T-helper 2 cell treated with Interferon-gamma antibody and Interleukin-4, amounts not matched to agents 100 ng/mL and 5 ng/mL, for 36 hours (primary cell): ENCODE results near the gene ARFGEF3. TPM values are rescaled to one million over a fixed set of nuclear protein-coding genes. Genes with fewer than 3 reads are reported as not detected.

Experiments
- intact Hi-C: fragments of 100-400 bp; cut with micrococcal nuclease; formaldehyde crosslinking; loops from one replicate; pipeline ENCODE4 v1.15.1; 2023
- total RNA-seq: library from RNA; stranded (reverse); gene quantifications from 2 replicates; pipeline ENCODE4 v1.2.3, GENCODE V29; 2022

The ARFGEF3 gene
- total RNA-seq, 1 donor from 2014 or later = 0.09 TPM

DNA sequence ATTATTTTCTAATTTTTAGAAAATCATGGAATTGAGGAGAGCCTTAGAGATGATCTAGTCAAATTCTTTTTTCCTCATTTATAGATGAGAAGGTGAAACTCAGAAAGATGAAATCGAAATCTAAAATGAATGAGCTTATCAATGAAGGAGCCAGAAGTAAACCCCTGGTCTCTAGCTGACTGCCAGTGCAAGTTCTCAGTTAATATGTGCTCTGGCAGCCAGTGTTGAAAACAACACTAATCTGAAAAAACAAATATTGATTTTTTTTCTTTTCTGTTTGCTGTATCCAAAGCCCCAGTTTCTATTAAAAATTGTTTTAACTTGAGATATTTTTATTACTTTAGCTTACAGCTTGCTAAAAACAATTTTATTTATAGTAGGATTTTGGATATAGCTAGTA, 78.0 kb downstream of the ARFGEF3 start:
- intact Hi-C loops = no loop called here

DNA sequence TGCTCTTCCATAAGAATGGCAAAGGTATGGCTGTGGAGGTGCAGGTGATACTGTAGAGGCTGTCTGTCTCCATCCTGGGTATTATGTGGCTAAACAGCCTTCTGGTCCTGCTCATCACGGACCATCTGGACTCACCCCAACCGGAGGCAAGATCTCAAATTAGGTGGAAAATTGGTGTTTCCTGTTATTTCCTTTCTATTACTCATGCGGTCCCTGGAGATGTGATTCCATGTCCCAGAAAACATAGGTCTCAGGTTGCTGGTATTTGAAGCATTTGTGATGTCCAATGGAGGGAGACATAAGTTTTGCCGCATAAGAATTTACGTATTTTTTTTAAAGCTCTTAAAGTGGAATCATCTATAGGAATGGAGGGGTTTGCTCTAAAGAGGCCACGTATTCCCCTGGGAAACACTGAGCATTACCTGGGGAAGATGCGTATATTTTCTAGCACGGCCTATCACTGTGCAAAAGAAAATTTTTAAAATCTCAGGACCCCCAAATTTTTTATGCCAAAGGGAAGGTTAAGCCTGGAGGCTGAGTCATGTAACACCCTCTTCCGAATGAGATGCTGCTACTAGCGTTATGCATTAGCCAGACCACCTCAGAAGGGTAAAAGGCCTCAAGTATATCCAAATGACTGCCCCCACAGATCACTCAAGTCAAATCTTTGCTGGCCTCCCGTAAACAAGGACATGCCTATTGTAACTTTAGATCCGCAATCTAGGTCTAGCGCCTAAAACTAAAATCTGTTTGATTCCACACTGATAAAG, 78.9 kb downstream of the ARFGEF3 start:
- intact Hi-C loops = no loop called here

DNA sequence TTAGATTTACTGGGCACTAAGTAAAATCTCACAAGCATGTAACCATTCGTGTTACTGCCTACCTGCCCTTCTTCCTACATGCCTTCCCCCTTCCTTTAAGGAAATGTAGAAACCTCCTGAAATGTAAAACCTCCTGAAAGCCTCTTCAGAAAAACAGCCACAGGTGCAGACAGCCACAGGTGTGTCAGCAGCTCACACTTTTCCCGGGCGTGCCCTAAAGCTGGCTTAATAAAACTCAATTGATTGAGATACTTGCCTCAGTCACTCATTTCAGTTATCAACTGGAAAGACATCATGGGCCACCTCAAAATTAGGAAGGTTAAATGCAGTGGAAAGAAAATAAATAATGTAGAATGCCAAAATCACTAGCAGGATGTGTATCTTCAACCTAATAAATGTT, 79.6 kb downstream of the ARFGEF3 start:
- intact Hi-C loops = no loop called here

DNA sequence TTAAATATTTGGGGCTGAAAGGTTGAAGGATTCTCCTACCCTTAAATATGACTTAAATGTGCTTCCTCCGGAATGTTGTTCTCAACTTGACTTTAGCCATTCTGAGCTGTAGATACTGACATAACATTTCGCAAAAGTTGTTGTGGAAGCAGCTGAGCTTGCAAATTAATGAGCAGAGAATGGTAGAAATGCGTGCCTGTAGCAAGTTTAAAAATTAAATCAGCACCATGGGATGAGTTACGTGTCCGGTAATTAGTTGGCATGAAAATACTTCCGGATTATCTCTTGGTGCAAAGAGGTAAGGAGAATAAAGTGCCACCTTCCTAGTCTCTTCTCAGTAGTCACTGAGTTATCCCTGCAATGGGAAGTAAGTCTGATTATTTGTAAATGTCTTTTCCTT, 80.2 kb downstream of the ARFGEF3 start:
- intact Hi-C loops = no loop called here

DNA sequence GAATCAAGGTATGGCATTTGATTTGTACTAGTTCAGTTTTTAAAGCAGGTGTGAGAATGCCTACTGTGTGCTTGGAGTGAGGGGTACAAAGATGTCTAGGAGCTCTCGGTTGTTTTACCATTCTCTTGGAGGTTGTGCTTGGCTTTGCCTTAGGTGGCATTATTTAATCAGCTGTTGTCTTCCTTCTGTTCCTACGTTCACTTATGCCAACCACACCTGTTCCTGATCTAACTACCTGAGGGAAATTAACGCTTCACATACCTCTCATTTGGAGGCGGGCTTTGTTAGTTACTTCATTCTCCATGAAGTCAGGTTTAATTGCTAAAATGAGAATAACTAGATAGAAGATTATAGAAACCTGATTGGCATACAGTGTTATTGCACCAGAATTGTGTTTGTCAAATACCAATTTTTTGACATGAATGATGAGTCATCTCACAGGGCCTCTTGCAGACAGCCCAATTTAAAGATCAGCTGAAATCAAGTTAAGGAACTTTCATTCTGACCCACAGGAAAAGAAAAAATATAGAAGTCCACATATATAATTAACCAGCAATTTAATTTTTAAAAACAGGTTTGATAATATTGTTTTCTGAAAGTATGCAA, 81.4 kb downstream of the ARFGEF3 start:
- intact Hi-C loops = no loop called here

DNA sequence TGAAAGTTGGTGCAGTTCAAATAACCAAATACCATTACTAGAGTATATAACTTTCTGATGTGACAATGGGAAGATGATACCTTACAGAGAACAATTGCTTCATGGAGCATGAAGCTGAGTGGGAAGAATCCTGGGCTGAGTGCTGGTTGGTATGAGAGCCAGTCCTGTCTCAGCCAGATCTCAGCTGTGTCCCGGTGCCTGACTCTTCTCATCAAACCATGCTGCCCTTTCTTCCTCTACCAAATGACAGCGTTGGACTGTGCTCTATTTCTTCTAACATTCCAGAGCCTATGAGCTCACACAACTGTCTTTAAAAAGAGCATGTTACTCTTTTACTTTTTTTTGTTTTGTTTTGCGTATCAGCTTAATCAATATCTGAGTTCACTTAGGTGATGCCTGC, 84.0 kb downstream of the ARFGEF3 start:
- intact Hi-C loops = no loop called here

DNA sequence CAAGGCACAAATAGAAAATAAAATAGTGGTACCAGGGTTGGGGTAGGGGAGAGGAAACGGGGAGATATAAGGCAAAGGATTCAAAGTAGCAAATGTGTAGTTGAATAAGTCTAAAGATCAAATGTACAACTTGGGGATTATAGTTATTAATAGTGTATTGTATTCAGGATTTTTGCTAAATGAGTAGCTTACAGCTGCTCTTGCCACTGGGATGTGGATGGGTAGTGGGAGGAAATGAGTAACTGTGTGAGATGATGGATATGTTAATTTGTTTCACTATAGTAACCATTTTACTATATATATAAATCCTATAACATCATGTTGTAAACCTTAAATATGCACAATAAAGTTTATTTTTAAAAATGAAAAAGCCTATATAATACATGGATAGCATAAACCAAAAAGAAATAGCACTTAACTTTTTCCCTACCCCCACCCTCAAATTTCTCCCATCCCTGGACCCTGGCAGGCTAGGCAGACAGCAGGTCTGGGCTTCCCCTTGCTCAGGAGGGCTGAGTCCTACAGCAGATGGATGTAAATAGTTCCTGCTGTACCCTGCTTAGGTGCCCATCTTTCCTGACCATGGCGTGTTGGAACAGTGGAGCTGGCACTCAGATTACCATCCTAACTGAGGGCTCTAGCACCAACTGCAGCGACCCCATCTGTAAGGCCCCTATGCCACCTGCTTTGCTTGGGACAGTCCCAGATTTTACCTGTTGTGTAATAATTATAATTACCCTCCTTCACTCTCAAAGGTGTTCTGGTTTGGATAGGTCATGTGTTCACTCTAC, 85.1 kb downstream of the ARFGEF3 start:
- intact Hi-C loops = no loop called here

DNA sequence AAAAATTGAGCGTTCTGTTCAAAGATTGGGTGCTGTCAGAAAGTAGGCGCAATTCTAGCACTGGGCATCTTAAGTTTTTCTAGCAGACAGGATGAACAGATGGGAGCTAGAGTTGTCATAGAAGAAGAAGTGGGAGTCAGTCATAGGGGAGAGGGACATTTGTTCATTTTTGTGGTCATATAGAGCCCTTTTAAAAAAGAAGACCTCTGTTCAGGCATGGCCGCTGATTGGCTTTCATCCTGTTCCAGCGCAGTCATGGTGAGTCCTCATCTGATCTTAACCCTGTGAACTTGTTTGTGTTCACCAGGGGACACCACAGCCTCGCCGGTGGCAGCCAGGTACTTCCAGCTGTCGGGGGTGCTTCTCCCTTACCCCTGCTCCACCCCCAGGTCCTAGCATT, 86.3 kb downstream of the ARFGEF3 start:
- intact Hi-C loops = no loop called here

DNA sequence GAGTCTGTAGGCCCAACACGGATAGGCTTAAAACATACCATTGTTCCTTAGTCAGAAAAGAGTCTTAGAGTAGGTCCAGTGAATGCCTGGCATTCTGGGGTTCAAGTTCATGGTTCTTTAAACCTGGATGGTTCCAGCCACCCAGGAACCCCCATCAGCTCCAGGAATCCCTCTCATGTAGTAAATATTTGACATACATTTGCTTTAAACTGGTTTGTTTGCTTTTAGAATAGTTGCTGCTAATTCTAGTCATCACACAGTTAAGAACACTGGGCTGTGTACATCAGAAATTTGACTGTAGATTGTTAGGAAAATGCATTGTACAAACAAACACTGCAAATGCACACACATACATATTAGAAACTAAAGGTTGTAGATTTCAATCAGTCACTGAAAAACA, 87.1 kb downstream of the ARFGEF3 start:
- intact Hi-C loops = no loop called here

DNA sequence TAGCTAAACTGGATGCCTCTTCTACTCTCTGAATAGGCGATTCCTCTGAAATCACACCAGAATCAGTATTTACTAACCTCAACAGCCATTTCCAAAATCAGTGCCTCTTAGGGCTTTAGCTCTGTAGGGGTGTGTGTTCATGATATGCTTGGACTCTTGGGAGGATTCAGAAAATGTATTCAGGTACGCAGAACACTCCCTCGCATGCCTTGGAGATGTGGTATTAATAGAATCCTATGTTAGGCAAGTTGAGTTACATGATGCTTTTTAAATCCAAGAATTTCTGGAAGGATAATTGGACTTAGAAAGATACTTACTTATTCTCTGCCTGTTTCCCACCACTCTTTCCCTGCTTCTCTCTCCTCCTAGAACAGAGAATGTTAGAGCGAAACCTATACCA, 88.3 kb downstream of the ARFGEF3 start:
- intact Hi-C loops = no loop called here

DNA sequence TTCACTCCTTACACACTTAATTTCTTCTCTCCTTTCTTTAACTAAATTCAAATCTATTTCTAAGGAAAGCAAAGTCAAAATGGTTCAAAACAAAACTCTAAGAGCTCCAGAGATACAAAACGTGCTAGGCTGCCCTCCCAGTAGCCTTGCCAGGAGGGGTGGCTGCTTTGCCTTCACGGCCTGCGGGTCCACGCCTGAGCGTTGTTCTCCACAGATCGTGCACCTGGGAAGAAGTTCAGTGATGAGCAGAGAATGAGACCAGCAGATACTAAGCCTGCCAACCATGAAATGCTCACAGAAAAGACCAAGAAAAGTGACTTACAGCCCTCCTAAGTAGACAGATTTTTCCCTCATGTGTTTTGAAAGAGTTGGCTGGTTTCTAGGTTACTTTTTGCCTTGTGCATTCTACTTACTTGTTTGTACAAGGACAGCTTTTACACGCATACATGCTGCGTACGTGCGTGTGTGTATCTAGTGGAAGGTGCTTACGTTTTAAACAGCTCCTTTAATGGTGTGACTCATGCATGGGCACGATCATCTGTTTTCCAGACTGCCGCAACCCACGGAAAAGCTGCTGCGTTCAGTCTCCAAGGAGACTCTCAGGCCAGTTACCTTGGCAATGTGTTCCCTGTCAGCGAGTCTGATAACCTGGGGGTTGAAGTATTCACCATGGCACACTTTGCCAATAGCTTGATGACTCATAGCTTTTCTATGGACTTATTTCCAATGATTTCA, 88.9 kb downstream of the ARFGEF3 start:
- intact Hi-C loops = no loop called here

DNA sequence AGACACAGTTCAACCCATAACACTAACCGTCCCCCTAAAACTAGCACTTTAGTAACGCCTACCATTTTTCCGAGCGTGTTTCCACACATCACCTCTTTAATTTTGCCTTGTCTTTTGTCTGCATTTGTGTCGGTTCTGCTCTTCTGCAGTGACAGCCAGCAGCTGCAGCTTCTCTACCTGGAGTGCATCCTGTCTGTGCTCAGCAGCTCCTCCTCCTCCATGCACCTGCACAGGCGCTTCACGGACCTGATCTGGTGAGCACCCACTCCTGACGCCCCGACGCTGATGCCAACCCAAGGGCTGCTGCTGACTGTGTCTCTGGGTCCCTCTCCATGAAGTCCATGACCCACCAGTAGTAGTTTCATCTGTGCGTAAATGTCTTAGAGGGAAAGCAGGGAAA, 92.0 kb downstream of the ARFGEF3 start:
- intact Hi-C loops = no loop called here

DNA sequence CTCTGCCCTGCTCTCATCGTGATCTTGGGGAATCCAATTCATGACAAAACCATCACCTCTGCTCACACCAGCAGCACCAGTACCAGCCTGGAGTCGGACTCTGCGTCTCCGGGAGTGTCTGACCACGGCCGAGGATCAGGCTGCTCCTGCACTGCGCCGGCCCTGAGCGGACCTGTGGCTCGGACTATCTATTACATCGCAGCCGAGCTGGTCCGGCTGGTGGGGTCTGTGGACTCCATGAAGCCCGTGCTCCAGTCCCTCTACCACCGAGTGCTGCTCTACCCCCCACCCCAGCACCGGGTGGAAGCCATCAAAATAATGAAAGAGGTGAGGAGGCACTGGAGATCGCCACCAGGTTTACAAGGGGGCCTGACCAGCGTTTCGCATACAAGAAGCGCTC, 93.7 kb downstream of the ARFGEF3 start:
- intact Hi-C loops = no loop called here

DNA sequence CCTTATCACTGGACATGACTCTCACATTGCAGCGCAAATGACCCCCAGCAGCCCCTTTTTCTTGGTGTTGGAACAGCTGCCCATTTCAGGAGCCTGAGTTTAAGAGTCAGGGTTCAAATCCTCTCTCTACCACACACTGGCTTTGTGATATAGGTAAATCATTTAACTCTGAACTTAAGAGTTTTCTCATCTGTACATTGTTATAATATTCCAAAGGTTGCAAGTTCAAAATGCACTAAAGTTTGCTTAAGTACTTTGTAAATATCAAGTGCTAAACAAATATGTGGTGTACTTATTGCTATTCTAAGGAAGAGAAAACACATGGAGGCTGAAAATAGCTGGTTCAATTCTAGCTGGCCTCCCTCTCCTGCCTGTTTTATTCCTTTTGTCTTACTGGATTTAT, 95.9 kb downstream of the ARFGEF3 start:
- intact Hi-C loops = no loop called here

DNA sequence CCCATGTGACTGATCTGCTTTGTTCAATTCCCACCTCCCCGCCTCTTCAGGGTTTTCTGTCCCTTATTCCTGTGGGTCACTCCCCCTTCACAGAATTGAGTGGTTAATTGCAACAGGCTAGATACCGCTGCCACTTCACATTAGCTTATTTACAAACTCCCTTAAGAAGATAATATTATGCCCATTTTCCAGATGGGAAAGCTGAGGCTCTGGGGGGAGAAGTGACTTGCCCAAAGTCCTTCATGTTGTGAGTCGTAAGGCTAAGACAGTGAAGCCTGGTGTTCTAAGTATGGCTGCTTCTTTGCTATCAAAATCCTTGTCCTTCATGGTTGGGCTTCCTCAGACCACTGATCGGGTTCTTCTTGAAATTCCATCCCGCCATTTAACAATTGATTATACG, 96.5 kb downstream of the ARFGEF3 start:
- intact Hi-C loops = no loop called here

DNA sequence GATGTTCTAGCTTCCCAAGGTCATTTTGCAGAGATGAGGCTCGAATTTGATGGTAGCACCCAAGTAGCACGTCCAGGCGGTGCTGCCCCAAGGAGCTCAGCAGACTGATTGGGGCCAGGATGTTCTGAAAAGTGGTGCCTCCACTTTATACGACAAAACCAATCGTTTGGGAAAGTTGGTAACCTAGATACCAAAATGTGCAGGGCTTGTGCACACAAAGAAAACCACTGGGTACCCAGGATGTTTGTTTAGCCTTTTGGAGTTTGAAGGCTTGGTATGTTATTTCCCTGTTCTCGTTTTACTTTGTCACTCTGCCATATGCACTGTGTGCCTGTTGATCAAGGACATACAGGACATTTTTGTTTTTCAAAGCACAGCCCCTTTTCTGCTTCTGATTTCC, 97.3 kb downstream of the ARFGEF3 start:
- intact Hi-C loops = no loop called here

DNA sequence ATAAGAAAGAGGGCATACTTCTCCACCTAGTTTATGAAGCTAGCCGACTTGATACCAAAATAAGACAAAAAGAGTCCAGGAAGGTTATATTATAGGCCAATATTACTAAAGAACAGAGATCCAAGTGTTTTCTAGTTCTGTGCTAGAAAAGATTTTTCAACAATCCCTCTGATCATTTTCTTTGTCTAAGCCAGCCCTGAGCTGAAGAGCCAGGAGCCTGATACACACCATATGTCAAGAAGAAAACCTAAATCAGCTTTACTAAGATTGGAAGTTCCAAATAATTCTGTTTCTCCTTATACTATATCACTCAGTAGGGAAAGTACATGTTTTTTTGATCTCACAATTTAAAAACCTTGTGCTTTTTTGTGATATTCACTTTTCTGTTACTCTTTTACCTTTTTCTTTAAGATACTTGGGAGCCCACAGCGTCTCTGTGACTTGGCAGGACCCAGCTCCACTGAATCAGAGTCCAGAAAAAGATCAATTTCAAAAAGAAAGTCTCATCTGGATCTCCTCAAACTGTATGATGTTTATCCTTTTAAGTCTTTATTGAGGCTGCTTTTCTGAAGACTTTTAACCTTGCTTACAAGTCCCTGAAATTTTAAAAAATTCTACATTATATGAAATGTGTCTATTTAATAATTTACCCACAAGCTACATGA, 99.5 kb downstream of the ARFGEF3 start:
- intact Hi-C loops = no loop called here

DNA sequence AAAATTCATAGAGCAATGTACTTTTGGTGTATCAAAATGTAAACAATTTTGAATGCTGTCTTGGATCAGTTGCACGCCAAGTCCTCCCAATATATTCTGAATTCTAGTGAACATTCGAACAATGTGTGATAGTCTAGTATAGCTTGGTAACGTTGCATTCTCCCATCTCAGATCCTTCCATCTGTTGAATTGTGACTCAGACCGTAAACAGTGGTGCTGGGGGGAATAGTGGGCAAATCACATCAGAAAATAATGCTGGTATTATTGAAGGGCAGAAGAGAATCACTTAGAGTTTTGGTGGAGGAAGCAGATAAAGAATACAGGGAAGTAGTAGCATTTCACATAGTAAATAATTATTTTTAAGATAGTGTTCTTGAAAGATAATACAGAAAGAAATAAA, 102.2 kb downstream of the ARFGEF3 start:
- intact Hi-C loops = no loop called here

DNA sequence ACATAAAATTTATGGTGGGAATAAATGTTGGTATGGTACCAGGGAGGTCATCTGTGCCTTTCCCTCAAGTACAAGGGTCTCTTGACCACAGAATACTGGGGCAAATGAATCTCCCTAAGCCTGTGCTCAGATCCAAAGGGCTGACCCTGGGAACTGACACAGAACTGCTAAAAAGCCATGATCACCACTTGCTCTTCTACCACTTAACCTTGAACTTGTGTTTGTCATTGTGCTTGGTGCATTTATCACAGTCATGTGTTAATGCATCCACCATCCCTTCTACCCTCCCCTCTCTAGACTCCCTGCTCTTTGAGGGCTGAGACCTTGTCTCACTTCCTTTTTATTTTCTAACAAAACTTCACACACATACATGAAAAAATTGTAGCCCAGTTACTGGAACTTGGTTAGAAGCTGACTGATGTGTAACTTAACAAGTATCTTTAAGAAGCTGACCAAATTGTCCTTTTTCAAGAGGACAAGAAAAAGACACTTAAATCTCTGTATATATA, 102.7 kb downstream of the ARFGEF3 start:
- intact Hi-C loops = no loop called here

DNA sequence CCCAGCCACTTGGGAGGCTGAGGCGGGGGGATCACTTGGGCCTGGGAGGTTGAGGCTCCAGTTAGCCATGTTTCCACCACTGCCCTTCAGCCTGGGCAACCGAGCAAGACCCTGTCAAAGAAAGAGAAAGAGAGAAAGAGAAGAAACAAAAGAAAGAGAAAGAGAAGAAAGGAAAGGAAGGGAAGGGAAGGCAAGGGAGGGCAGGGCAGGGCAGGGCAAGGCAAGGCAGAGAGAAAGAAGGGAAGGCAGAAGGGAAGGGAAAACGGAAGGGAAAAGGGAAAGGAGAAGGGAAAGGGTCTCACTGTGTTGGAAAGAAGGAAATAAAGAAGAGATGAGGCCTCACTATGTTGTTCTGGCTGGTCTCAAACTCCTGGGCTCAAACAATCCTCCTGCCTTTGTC, 104.4 kb downstream of the ARFGEF3 start:
- intact Hi-C loops = no loop called here
